Measurements from ENCODE around the gene TLE3. TPM values are rescaled to one million over a fixed set of nuclear protein-coding genes. Genes with fewer than 3 reads are reported as not detected.
A peak's percentile ranks its signal among the peaks of the same experiment; 100 is the strongest.

The TLE3 gene
- total RNA-seq, 4 donors from 2014 or later: 4.6 to 35.3 (median 13.3) TPM

GRCh38 chr15:70093481-70094319 is 4.0 kb downstream of the TLE3 start:
- TF ChIP-seq, protein P1, sequence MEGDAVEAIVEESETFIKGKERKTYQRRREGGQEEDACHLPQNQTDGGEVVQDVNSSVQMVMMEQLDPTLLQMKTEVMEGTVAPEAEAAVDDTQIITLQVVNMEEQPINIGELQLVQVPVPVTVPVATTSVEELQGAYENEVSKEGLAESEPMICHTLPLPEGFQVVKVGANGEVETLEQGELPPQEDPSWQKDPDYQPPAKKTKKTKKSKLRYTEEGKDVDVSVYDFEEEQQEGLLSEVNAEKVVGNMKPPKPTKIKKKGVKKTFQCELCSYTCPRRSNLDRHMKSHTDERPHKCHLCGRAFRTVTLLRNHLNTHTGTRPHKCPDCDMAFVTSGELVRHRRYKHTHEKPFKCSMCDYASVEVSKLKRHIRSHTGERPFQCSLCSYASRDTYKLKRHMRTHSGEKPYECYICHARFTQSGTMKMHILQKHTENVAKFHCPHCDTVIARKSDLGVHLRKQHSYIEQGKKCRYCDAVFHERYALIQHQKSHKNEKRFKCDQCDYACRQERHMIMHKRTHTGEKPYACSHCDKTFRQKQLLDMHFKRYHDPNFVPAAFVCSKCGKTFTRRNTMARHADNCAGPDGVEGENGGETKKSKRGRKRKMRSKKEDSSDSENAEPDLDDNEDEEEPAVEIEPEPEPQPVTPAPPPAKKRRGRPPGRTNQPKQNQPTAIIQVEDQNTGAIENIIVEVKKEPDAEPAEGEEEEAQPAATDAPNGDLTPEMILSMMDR (IDR thresholded peaks at IDR 0.05 in 4 of 5, conservative IDR thresholded peaks at IDR 0.05 in 1 of 5): no peak
- TF ChIP-seq POLR2A (IDR thresholded peaks at IDR 0.05): no peak
- no peaks in the 10 kb centered on the region for H3K36me3 ChIP-seq
- no peak overlapping the region for H3K4me3 ChIP-seq
- intact Hi-C loops (cut with DNase I; ENCODE audit: low total_unique reads) (loop anchor here (2.0 to 10.0 kb wide), 2 partner anchors 69 to 369 kb away; no protein-coding TSS in a partner anchor), in situ Hi-C loops (cut with MboI; ENCODE audit: low sequenced_read_pairs in 4 of 4) (loop anchor here in 1 of 4 donors (25.0 kb wide), 2 partner anchors 94 to 394 kb away; no protein-coding TSS in a partner anchor)
- DNase-seq (peak in 1 of 2 donors; percentile 16), ATAC-seq (no peak)
- H3K9me3 ChIP-seq: no peaks in the 10 kb centered on the region
- peaks cover 0 to 12% (median 3%) of the 10 kb centered on the region in 3 donors for H3K27me3 ChIP-seq
- H3K4me1 ChIP-seq: peaks cover 46 to 63% of the 10 kb centered on the region in 2 donors
- peak overlapping the region; percentile 42 to 91 (median 62) for H3K27ac ChIP-seq

DNA sequence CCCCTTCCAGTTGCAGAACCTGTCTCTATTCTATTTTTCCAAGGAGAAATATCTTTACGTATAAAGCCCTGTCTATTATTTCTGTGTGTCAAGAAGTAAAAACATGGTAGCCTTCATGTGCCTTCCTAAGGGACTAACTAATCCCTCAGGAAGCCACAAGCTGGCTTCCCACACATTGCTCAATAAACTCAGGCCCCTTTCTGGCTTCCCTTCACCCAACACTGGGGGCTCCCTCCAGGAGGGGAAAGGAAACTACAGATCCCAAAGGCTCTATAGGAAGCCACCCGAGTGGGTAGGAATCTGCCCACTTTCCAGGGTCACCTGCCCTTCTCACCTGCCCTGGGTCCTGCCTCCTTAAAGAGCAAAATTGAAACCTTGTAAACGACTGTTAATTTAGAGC is 4.6 kb downstream of the TLE3 start:
- intact Hi-C loops (cut with DNase I; ENCODE audit: low total_unique reads) (loop anchor here (2.0 to 10.0 kb wide), 2 partner anchors 68 to 368 kb away; no protein-coding TSS in a partner anchor), in situ Hi-C loops (cut with MboI; ENCODE audit: low sequenced_read_pairs in 4 of 4) (loop anchor here in 1 of 4 donors (25.0 kb wide), 2 partner anchors 94 to 394 kb away; no protein-coding TSS in a partner anchor)
- H3K9me3 ChIP-seq: no peaks in the 10 kb centered on the region
- no peak for ATAC-seq
- peaks cover 46 to 63% of the 10 kb centered on the region in 2 donors for H3K4me1 ChIP-seq
- TF ChIP-seq, protein P1 (IDR thresholded peaks at IDR 0.05 in 4 of 5, conservative IDR thresholded peaks at IDR 0.05 in 1 of 5): no peak
- no peak for TF ChIP-seq POLR2A (IDR thresholded peaks at IDR 0.05)
- H3K27ac ChIP-seq: peak overlapping the region; percentile 42 to 91 (median 62)
- H3K36me3 ChIP-seq: no peaks in the 10 kb centered on the region
- no peak for DNase-seq
- H3K27me3 ChIP-seq: peaks cover 0 to 12% (median 3%) of the 10 kb centered on the region in 3 donors
- H3K4me3 ChIP-seq: no peak overlapping the region

GRCh38 chr15:70092464-70093027 is 5.2 kb downstream of the TLE3 start:
- peak overlapping the region in 1 of 4 donors; percentile 60 for H3K27ac ChIP-seq
- H3K4me1 ChIP-seq: peaks cover 47 to 62% of the 10 kb centered on the region in 2 donors
- peaks cover 0 to 12% (median 3%) of the 10 kb centered on the region in 3 donors for H3K27me3 ChIP-seq
- TF ChIP-seq, protein P1 (IDR thresholded peaks at IDR 0.05 in 4 of 5, conservative IDR thresholded peaks at IDR 0.05 in 1 of 5): no peak
- TF ChIP-seq POLR2A (IDR thresholded peaks at IDR 0.05): no peak
- H3K9me3 ChIP-seq: no peaks in the 10 kb centered on the region
- DNase-seq (no peak), ATAC-seq (no peak)
- no peak overlapping the region for H3K4me3 ChIP-seq
- intact Hi-C loops (cut with DNase I; ENCODE audit: low total_unique reads): loop anchor here (2.0 to 10.0 kb wide), 2 partner anchors 68 to 368 kb away; no protein-coding TSS in a partner anchor
- H3K36me3 ChIP-seq: no peaks in the 10 kb centered on the region
- in situ Hi-C loops (cut with MboI; ENCODE audit: low sequenced_read_pairs in 4 of 4): loop anchor here in 1 of 4 donors (25.0 kb wide), 2 partner anchors 95 to 395 kb away; no protein-coding TSS in a partner anchor

GRCh38 chr15:70091726-70092463 is 5.8 kb downstream of the TLE3 start:
- peaks cover 47 to 62% of the 10 kb centered on the region in 2 donors for H3K4me1 ChIP-seq
- no peak for ATAC-seq
- no peak for DNase-seq
- H3K27me3 ChIP-seq: peaks cover 0 to 12% (median 3%) of the 10 kb centered on the region in 3 donors
- H3K4me3 ChIP-seq: no peak overlapping the region
- intact Hi-C loops (cut with DNase I; ENCODE audit: low total_unique reads): loop anchor here (2.0 to 10.0 kb wide), 2 partner anchors 67 to 367 kb away; no protein-coding TSS in a partner anchor
- TF ChIP-seq, protein P1 (IDR thresholded peaks at IDR 0.05 in 4 of 5, conservative IDR thresholded peaks at IDR 0.05 in 1 of 5): no peak
- TF ChIP-seq POLR2A (IDR thresholded peaks at IDR 0.05): no peak
- in situ Hi-C loops (cut with MboI; ENCODE audit: low sequenced_read_pairs in 4 of 4): loop anchor here in 1 of 4 donors (25.0 kb wide), 2 partner anchors 95 to 395 kb away; no protein-coding TSS in a partner anchor
- H3K27ac ChIP-seq: no peak overlapping the region
- no peaks in the 10 kb centered on the region for H3K36me3 ChIP-seq
- no peaks in the 10 kb centered on the region for H3K9me3 ChIP-seq

Data from gastrocnemius medialis (tissue), 4 donors.